Common myeloid progenitor, CD34-positive (primary cell): ENCODE measurements around the gene LRRC8D.
"Not testable (repeated sequence)": the region's sequence is repeated elsewhere in the genome, so short reads cannot be mapped to it uniquely, and the experiment has no call there.

Experiments used
- CTCF ChIA-PET: fragments of 350-600 bp; sonication (Branson Sonifier 250); formaldehyde crosslinking; loops from one replicate; lab custom pipeline; 2021; ENCODE audit warnings: antibody characterized with exemption; lab: Charles Lee
- POLR2A ChIA-PET: fragments of 350-600 bp; sonication (Branson Sonifier 250); formaldehyde crosslinking; loops from one replicate; lab custom pipeline; 2021; ENCODE audit warnings: antibody characterized with exemption; lab: Charles Lee
- DNase-seq, 3 donors: peaks; one replicate each; pipeline versions ENCODE4 v3.0.0 to v3.0.0-alpha.2; 2013
- H3K27ac ChIP-seq, 2 experiments: 1 replicate in 1 of 2; 2 replicates in 1 of 2; pipeline ENCODE4 v1.7.0; 2013; ENCODE audit warnings: inconsistent platforms in 2 of 2, low read length in 2 of 2, mild to moderate bottlenecking in 2 of 2, low read depth in 1 of 2, moderate library complexity in 1 of 2; ENCODE audit not compliant: severe bottlenecking in 2 of 2, insufficient read depth in 1 of 2, poor library complexity in 1 of 2
- H3K27me3 ChIP-seq, 5 experiments: replicated peaks in 2 of 5; 1 replicate in 3 of 5; 2 replicates in 2 of 5; pipeline versions ENCODE4 v1.6.1 to v1.7.0; 2013; ENCODE audit warnings: low read length in 4 of 5, mild to moderate bottlenecking in 2 of 5, moderate library complexity in 2 of 5, inconsistent platforms in 1 of 5; ENCODE audit not compliant: insufficient read depth in 5 of 5, control insufficient read depth in 4 of 5
- H3K36me3 ChIP-seq, 4 experiments: 1 replicate in 2 of 4; 2 replicates in 2 of 4; pipeline versions ENCODE4 v1.6.1 to v1.7.0; 2013; ENCODE audit warnings: low read length in 3 of 4, control low read depth in 1 of 4, mild to moderate bottlenecking in 1 of 4; ENCODE audit not compliant: control insufficient read depth in 4 of 4, insufficient read depth in 4 of 4
- H3K4me1 ChIP-seq, 4 experiments: 1 replicate in 3 of 4; 2 replicates in 1 of 4; pipeline versions ENCODE4 v1.6.1 to v1.7.1; 2013; ENCODE audit warnings: low read length in 3 of 4, mild to moderate bottlenecking in 3 of 4, control low read depth in 1 of 4, inconsistent platforms in 1 of 4, moderate library complexity in 1 of 4; ENCODE audit not compliant: control insufficient read depth in 4 of 4, insufficient read depth in 4 of 4; ENCODE audit errors: control extremely low read depth in 1 of 4
- H3K4me3 ChIP-seq, 7 experiments: 1 replicate in 4 of 7; 2 replicates in 3 of 7; pipeline versions ENCODE4 v1.5.1 to v1.7.0; 2013; ENCODE audit warnings: mild to moderate bottlenecking in 7 of 7, low read length in 6 of 7, moderate library complexity in 6 of 7, inconsistent platforms in 2 of 7, low read depth in 2 of 7, control low read depth in 1 of 7; ENCODE audit not compliant: insufficient read depth in 4 of 7, control insufficient read depth in 1 of 7; ENCODE audit errors: extremely low read depth in 1 of 7
- H3K9me3 ChIP-seq, 5 experiments: 1 replicate in 4 of 5; 2 replicates in 1 of 5; pipeline versions ENCODE4 v1.6.1 to v1.7.1; 2013; ENCODE audit warnings: low read length in 4 of 5, mild to moderate bottlenecking in 2 of 5, inconsistent platforms in 1 of 5, low read depth in 1 of 5, moderate library complexity in 1 of 5; ENCODE audit not compliant: control insufficient read depth in 4 of 5, insufficient read depth in 2 of 5; ENCODE audit errors: control extremely low read depth in 1 of 5
- WGBS: methylation state at CpG from one replicate; pipeline ENCODE4 v1.1.5; 2013; ENCODE audit not compliant: insufficient coverage; 5-methylcytosine and 5-hydroxymethylcytosine counted together

Gene LRRC8D

DNA sequence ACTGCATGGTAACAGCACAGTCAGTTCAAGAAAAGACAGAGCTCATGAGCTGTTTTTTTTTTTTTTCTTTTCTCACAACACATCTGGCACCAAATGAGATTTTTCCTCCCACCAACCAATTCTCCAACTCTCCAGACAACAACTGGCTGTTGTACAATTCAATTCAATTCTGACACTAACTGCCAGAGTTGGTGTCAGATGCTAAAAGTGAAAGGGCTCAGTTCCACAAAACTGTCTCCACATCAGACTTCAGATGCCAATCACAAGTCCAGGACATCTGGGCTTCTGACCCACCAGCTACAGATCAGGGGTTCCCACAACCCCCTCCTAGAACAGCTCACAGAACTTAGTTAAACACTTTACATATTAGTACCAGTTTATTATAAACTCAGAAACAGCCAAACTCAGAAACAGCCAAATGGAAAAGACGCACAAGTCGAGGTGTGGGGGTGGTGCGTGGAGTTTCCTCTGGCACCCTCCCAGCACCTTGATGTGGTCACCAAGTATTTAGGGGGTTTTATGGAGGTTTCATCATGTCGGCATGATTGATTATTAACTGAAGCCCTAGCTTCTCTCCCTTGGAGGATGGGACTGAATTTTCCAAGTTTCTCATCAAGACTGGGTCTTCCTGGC, 39.2 kb upstream of the LRRC8D start:
- POLR2A ChIA-PET: no interaction called here

GRCh38 chr1:89786628-89787214, 34.1 kb upstream of the LRRC8D start:
- 79% methylated on average over 3 of the region's 7 CpGs for WGBS

More for the DNA sequence above, 39.2 kb upstream of the LRRC8D start:
- Histone ChIP-seq H3K27ac (no peak overlapping the region), H3K27me3 (no peaks in the 10 kb centered on the region), H3K4me3 (no peak overlapping the region), H3K9me3 (peaks cover 0 to 2% (median 0%) of the 10 kb centered on the region in 5 experiments), H3K4me1 (peaks cover 0 to 10% (median 4%) of the 10 kb centered on the region in 4 experiments), H3K36me3 (no peaks in the 10 kb centered on the region)
- CTCF ChIA-PET: interaction anchor here (0.7 to 6.4 kb wide), 23 partner anchors 8 to 208 kb away, joined by 3 to 76 read pairs (median 5); partner anchors contain the start of gene LRRC8C
- DNase-seq: peak in 2 of 3 donors; percentile 66 to 72
- WGBS: 58% methylated on average over 2 of the region's 4 CpGs

DNA sequence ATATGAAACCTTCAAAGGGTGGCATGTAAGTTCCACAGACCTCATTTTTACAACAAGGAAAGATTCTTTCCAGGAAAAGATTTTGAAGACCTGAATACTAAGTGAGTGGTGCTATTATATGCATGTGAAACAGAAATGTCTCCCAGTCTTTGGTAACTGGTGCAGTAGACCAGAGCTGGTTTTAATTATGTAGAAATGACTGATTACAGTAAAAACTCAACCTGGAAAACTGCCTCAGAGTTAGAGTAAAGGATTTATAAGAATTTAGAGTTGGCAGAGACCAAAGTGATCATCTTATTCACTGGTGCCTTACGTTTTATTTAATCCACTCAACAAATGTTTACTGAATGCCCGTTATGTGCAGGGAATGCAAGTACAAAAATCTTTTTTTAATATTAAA, 30.2 kb upstream of the LRRC8D start:
- POLR2A ChIA-PET: no interaction called here
- no CpG with 5 or more reads among the region's 2 CpGs for WGBS
- no peaks in the 10 kb centered on the region for H3K36me3 ChIP-seq
- no peak overlapping the region for H3K27ac ChIP-seq
- H3K4me1 ChIP-seq: peaks cover 0 to 3% (median 0%) of the 10 kb centered on the region in 4 experiments
- no peak for DNase-seq
- CTCF ChIA-PET: interaction anchor here (0.9 to 3.7 kb wide), 5 partner anchors 8 to 180 kb away, joined by 3 to 23 read pairs (median 3); no protein-coding TSS in a partner anchor
- H3K9me3 ChIP-seq: no peaks in the 10 kb centered on the region
- no peaks in the 10 kb centered on the region for H3K27me3 ChIP-seq
- no peak overlapping the region for H3K4me3 ChIP-seq

More at GRCh38 chr1:89786628-89787214, 34.1 kb upstream of the LRRC8D start:
- Histone ChIP-seq H3K27me3 (no peaks in the 10 kb centered on the region), H3K9me3 (no peaks in the 10 kb centered on the region), H3K36me3 (no peaks in the 10 kb centered on the region), H3K4me3 (no peak overlapping the region), H3K27ac (no peak overlapping the region), H3K4me1 (peaks cover 0 to 3% (median 2%) of the 10 kb centered on the region in 4 experiments)
- CTCF ChIA-PET: interaction anchor here (0.7 to 1.5 kb wide), 3 partner anchors 10 to 187 kb away, joined by 3 to 4 read pairs (median 3); no protein-coding TSS in a partner anchor
- POLR2A ChIA-PET: no interaction called here
- DNase-seq: peak; percentile 21 to 65 (median 50)

DNA sequence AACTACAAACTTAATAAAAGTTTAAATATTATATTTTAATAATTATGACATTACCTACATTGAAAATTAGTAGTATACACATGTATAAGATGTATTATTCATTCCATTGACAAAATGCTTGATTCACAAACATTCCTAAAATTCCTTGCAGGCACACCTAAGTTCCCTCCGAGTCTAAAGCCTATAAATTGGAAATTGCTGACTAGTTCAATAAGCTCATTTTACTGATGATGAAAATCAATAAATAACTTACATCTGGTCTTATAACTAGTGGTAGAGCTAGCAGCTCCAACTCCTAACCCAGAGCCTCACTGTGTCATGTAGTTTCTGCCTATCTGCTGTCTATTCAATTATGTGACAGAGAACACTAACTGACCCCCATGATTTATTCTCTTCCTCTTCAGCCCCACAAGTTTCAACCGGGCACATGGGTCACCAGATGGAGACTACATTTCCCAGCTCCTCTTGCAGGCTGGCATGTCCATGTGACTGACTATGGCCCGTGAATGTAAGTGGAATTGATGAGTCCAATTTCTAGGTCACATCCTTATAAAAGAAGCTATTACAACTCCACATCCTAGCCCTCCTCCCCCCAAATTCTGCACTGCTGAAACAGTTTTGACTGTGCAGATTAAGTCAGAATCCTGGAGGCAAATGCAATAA, 29.6 kb upstream of the LRRC8D start:
- DNase-seq: no peak
- H3K4me3 ChIP-seq: no peak overlapping the region
- H3K4me1 ChIP-seq: peaks cover 0 to 3% (median 0%) of the 10 kb centered on the region in 4 experiments
- WGBS: 14% methylated on average over 1 of the region's 3 CpGs
- no peak overlapping the region for H3K27ac ChIP-seq
- H3K27me3 ChIP-seq: no peaks in the 10 kb centered on the region
- ChIA-PET POLR2A (no interaction called here), CTCF (interaction anchor here (0.8 to 3.7 kb wide), 7 partner anchors 9 to 180 kb away, joined by 3 to 23 read pairs (median 3); no protein-coding TSS in a partner anchor)
- no peaks in the 10 kb centered on the region for H3K36me3 ChIP-seq
- no peaks in the 10 kb centered on the region for H3K9me3 ChIP-seq

DNA sequence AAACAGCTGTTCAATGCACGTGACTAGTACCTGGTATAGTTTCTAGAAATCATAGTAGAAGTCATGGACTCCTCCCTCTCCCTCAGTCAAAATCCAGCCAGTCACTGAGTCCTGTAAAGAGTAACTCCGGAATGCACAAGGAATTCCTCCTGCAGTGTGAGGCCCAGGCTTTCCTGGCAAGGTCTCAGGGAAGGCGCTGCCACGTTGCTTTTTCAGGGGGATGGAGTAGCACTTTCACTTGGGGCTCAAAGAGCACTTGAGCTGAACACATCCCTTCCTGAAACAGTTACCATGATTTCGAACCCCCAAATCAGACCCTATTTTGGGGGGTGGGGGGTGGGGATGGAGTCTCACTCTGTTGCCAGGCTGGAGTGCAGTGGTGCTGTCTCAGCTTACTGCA, 26.4 kb upstream of the LRRC8D start:
- no peaks in the 10 kb centered on the region for H3K27me3 ChIP-seq
- POLR2A ChIA-PET: no interaction called here
- no peak for DNase-seq
- H3K27ac ChIP-seq: no peak overlapping the region
- H3K4me3 ChIP-seq: no peak overlapping the region
- H3K36me3 ChIP-seq: no peaks in the 10 kb centered on the region
- CTCF ChIA-PET: interaction anchor here (1.0 to 1.9 kb wide), 3 partner anchors 10 to 191 kb away, joined by 3 to 9 read pairs (median 8); no protein-coding TSS in a partner anchor
- no peaks in the 10 kb centered on the region for H3K9me3 ChIP-seq
- peaks cover 0 to 12% (median 6%) of the 10 kb centered on the region in 4 experiments for H3K4me1 ChIP-seq
- 80% methylated on average over 3 of the region's 5 CpGs for WGBS

GRCh38 chr1:89795571-89795970, 25.3 kb upstream of the LRRC8D start:
- H3K4me3 ChIP-seq, POLR2A ChIA-PET, H3K9me3 ChIP-seq, H3K27me3 ChIP-seq, H3K36me3 ChIP-seq, DNase-seq, H3K27ac ChIP-seq: not testable (repeated sequence)
- H3K4me1 ChIP-seq: peaks cover 0 to 24% (median 18%) of the 10 kb centered on the region in 4 experiments
- CTCF ChIA-PET: interaction anchor here (1.5 kb wide), 1 partner anchor 10 kb away, joined by 3 read pairs; no protein-coding TSS in a partner anchor
- WGBS: 100% methylated on average over 1 of the region's 4 CpGs
